ENCODE results near the gene THAP8. TPM values are rescaled to one million over a fixed set of nuclear protein-coding genes. Genes with fewer than 3 reads are reported as not detected.

THAP8 gene
- total and polyA plus RNA-seq, 2 of the 13 experiments (the other 11 are each of a cell fraction or from before 2014, with no cell fraction given): 1.7 to 3.7 TPM

GRCh38 chr19:36089847-36090246 is 35.8 kb upstream of the THAP8 start:
- intact Hi-C loops (cut with micrococcal nuclease; ENCODE audit: unreplicated experiment): no loop called here
- ATAC-seq: no peak
- POLR2A ChIA-PET: no interaction called here

More at GRCh38 chr19:36089847-36090246, 35.8 kb upstream of the THAP8 start:
- FAIRE-seq (no peak), DNase-seq (ENCODE audit: low spot score) (no peak)
- Histone ChIP-seq H3K9ac (ENCODE audit: insufficient read depth, low read depth, low read length) (no peak overlapping the region), H3K79me2 (ENCODE audit: insufficient read depth, low read length) (no peaks in the 10 kb centered on the region), H4K20me1 (ENCODE audit: insufficient read depth, low read length) (no peaks in the 10 kb centered on the region), H3K4me2 (ENCODE audit: low read depth, low read length) (no peak overlapping the region), H3K4me1 (ENCODE audit: insufficient read depth, low read length) (no peaks in the 10 kb centered on the region), H3K27ac (ENCODE audit: extremely low read length, insufficient read depth, low read length) (no peak overlapping the region), H3K27me3 (ENCODE audit: control insufficient read depth in 1 of 2, insufficient read depth in 2 of 2, low read length in 2 of 2) (no peaks in the 10 kb centered on the region), H3K9me3 (ENCODE audit: low read length) (no peaks in the 10 kb centered on the region), H2AFZ (ENCODE audit: low read length) (no peak overlapping the region), H3K4me3 (replicated peaks in 1 of 3; ENCODE audit: insufficient read depth in 1 of 3, low read depth in 2 of 3, low read length in 3 of 3) (no peak overlapping the region), H3K36me3 (replicated peaks in 1 of 2; ENCODE audit: control insufficient read depth in 1 of 2, insufficient read depth in 2 of 2, low read length in 2 of 2) (peaks cover 17 to 58% of the 10 kb centered on the region in 2 experiments; a peak in 4 of 5 replicates)
- BruUV-seq (replicated peaks): no TSS peak
- in situ Hi-C loops (cut with HindIII; ENCODE audit: extremely low pct_ligation_motif_present, low pct_unique_long_range_greater_than_20kb): no loop called here
- CTCF ChIA-PET (ENCODE audit: low intra/inter-chr PET ratio, low total read pairs): no interaction called here
- 97% methylated on average over 4 of the region's 5 CpGs for WGBS (ENCODE audit: low lambda C conversion rate)
- TF ChIP-seq ERF (CRISPR knock-in tag; IDR thresholded peaks at IDR 0.05): no peak
- no peak for TF ChIP-seq GMEB2 (CRISPR knock-in tag; IDR thresholded peaks at IDR 0.05; ENCODE audit: low read depth)
- TF ChIP-seq ZNF790 (CRISPR knock-in tag; IDR thresholded peaks at IDR 0.05; ENCODE audit: borderline replicate concordance): no peak
- TF ChIP-seq E2F5 (CRISPR knock-in tag; conservative IDR thresholded peaks at IDR 0.05): no peak
- no peak for TF ChIP-seq ZNF644 (CRISPR knock-in tag; IDR thresholded peaks at IDR 0.05; ENCODE audit: low read depth)
- no peak for TF ChIP-seq PAX8 (CRISPR knock-in tag; IDR thresholded peaks at IDR 0.05; ENCODE audit: borderline replicate concordance)
- no peak for TF ChIP-seq ZNF234 (CRISPR knock-in tag; conservative IDR thresholded peaks at IDR 0.05)
- TF ChIP-seq HES4 (CRISPR knock-in tag; IDR thresholded peaks at IDR 0.05; ENCODE audit: borderline replicate concordance): no peak
- TF ChIP-seq ZSCAN30 (CRISPR knock-in tag; IDR thresholded peaks at IDR 0.05): no peak
- no peak for TF ChIP-seq ZNF460 (CRISPR knock-in tag; IDR thresholded peaks at IDR 0.05; ENCODE audit: borderline replicate concordance)
